GM18499 (cell line): ENCODE data around the gene GP1BB.

Experiments
- ATAC-seq: cut with Tn5 transposase; IDR thresholded peaks from one replicate; pipeline ENCODE4 v1.9.1; 2021; ENCODE audit warnings: moderate number of reproducible peaks; ENCODE audit not compliant: insufficient read depth, unreplicated experiment

Gene GP1BB

DNA sequence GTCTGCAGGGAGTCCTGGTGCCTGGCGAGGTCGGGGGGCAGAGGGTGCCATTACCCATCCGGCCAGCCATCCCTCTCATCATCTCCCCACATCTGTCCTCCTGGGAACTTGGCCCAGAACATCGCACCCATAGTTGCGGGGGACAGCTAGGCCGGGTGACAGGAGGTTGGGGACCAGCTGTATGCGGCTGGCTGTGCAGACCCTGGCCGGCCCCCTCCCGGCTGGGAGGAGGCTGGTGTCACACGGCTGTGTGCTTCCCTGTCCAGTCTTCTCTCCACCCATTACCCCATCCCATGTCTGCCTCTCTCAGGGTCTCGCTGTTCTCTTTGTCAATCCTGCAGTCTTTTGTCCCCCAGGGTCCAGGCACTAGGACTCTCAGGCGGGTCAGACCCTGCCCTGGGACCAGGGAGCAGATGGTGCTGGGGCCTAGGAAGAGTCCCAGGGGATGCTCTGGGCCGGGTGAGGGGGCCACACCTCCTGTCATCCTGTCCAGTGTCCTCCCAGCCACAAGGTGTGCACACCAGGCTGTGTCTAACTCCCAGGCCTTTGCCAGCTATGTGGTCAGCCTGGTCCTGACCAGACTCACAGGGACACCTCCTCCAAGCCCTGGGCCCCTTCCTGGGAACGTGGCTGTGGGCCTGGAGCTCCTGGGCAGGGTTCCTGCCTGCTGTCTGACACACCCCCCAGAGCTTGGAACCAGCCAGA is 30.8 kb downstream of the GP1BB start:
- ATAC-seq = no peak

DNA sequence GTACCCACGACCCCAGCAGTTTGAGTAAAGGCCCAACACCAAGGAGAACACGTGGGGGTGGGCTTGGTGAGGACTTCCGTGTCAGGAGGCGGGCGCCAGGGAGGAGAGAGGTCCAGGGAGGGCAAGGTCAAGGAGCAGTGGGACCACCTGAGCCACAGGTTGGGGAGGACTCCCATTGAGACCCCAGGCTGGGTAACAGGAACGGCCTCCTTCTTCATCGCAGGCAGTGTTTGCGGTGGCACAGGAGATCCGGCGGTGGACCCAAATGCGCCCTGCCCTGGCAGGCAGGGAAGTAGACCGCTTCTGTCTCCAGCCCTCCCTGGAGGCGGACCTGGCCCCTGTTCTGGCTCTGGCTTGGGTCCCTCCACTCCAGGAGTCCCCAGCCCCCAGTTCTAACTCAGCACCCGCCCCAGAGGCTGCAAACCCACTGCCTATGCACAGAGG is 31.4 kb downstream of the GP1BB start:
- ATAC-seq = no peak

DNA sequence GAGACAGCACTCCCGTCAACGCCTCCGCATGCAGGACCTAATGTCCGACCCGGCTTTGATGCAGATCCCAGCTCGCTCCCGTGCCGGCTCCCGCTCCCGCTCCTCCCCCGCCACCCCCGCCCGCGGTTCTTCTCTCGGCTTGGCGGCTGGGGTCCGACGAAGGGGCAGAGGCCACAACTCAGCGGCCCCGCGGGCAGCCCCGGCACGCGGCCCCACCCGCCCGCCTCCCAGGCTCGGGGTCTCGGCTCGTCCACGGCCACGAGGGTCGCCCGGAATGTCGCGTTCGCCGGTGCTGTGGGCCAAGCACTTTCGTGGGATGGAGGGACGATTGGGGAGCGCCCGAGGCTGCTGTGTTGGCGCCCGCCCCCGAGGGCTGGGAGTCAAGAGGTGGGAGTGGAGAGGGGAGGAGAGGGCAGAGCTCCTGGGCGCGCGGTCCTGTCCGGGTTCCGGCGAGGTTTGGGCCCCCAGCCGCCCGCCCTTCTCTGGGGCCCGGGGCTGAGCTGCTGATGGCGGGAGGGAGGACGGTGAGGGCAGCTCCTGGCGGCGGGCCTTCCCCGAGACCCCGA is 31.9 kb downstream of the GP1BB start:
- no peak for ATAC-seq

DNA sequence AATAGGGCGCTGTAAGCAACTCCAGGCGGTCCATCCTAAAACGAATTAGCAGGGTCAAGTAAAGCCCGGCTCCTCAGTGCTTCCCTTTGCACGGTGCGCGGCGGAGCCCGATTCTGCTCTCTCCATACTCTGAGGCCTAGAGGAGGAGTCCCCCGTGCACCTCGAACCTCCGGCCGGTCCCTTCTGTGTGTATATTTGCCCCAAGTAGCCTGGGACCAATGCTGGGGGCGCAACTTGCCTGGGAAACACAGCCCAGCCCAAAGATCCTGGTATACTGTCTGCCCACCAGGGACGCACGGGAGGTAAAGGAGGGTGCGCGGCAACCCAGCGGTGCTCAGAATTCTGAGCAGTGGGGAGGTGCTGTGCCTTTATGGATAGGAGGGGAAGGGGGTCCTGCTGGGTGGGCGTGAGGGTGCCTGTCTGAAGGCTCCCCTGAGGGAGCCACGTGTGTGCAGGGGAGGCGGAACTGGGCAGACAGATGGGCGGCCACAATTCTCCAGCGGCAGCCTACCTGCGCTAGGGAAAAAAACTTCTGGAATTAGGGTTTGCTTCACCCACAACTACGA is 32.5 kb downstream of the GP1BB start:
- ATAC-seq = no peak

DNA sequence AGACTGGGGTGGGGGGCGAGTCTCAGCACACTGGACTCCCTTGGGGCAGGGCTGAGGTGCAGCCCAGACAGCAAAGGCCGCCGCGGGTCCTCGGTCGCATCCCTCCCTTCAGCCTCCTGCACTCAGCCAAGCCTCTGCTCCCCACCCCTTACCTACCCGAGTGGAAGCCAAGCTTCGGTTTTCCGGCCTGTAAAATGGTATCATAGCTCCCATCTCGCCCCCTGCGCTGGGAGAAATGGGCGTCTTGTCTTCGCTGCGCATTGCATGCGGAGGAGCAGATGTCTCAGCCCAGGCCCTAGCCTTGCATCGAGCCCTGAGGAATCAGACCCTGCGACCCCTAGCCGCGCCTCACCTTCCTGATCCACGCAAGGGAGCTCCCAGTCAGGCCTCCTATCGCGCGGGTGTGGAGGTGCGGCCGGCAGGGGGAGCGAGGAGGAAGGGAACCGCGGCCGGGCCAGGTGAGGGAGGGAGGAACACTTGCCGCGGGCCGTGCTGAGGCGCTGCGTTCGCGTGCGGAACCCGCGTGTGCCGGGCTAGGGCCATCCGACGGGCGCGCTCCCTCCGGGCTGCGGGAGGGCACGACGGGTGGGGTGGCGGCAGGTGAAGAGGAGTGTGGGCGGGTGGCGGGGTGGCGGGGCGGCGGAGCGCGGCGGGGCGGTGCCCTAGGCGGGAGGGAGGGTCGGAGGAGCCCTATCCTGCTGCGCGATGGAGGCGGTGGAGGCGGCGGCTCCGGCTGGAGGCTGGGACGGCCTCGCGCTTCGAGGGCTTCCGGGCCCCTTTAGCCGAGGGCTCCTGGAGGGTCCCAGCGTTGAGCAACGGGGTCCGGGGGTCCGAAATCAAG is 33.2 kb downstream of the GP1BB start:
- no peak for ATAC-seq

DNA sequence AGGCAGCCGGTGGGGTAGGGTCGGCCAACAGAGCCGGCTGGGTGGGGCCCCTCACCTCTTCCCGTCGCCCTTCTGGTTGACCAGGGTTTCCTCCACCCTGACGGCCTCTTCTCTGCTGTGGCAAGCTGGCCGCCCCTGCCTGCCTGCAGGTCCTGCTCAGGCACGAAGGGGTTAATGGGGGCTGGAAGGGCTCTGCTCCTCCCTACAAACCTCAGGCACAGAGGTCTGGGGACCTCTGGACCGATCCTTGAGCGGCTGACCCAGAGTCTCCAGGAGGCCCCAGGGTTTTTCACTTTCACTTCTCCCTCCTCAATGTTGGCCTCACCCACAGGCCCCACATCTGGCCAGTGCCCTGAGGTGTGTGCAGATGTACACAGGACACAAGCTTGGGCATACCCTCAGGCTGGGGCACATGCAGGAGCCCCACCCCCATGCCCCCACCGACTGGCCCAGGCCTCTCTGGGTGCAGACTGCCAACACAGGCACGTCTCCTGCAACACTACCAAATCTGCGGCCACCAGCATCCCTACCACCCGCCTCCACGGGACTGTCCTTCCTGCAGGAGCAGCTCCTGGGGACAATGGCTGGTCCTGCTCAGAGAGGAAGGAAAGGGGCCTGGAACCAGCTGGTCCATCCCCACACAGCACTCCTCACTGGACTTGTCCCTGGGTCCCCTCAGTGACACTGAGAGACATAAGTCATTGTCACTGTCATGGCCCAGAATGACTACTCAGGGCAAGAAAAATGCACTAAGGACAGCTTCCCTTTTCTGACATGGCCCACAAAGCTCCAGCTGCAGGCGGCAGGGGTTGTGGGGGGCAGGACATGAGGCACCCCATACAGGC is 34.0 kb downstream of the GP1BB start:
- no peak for ATAC-seq

DNA sequence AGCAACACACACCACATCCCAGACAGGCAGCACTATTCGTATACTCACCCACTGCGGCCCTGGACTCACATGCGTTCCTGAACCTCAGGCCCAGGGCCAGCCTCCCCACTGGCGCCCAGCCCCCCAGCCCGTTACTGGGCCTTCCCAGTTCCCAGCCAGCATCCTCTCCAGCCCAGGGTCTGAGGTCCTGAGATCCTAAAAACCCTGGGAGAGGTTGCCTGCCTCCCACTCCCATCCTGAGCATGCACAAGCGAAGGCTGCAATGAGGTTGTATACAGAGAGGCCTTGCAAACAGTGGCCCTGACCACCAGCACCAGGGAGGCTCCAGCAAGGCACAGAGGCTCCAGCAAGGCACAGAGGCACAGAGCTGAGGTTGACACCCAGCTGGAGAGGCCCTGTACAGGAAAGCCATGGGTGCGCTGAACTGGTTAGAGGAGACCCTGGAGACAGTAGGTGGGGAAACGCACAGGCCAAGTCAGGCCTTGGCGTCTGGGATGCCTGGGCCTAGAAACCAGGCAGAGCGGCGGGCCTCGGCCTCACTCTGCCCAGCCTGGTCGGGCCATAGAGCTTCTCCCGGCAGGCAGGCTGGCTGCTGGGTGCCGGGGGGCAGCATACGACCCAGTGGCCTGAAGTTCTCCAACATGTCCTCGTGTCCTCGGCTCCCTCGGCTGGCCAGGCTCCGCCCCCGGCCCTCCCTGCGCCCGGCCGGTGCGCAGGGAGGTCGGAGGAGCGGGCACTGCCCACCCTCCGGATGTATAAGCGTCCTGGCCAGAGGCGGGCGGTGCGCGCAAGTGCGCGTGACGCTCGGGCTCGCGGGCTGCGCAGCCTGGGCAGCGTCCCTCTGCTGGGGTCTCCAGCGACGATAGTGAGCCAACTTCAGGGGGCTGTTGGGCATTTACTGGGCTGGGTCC is 34.9 kb downstream of the GP1BB start:
- ATAC-seq = no peak

DNA sequence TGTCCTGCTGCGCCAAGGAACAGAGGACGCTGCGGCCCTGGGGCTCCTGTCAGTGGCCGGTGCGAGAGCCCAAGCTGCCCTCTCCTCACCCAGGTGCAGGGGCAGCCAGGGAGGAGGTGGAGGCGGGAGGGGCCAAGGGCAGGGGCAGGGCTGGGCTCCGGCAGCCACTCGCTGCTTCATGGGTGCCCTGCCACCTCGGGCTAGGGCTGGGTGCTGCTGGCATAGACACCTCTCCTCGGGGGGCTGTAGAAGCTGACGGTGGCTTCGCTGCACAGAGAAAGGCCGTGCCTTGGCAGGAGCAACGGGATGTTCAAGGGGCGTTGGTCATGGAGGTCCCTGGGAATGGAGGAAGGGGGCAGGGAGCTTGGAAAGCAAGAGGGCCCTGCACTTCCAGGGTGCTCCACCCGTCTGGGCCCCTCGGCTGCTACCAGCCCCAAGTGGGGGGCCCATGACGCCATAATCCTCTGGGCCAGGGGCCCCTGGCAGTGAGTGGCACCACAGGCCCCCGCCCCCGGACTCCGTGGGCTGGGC is 35.6 kb downstream of the GP1BB start:
- no peak for ATAC-seq

DNA sequence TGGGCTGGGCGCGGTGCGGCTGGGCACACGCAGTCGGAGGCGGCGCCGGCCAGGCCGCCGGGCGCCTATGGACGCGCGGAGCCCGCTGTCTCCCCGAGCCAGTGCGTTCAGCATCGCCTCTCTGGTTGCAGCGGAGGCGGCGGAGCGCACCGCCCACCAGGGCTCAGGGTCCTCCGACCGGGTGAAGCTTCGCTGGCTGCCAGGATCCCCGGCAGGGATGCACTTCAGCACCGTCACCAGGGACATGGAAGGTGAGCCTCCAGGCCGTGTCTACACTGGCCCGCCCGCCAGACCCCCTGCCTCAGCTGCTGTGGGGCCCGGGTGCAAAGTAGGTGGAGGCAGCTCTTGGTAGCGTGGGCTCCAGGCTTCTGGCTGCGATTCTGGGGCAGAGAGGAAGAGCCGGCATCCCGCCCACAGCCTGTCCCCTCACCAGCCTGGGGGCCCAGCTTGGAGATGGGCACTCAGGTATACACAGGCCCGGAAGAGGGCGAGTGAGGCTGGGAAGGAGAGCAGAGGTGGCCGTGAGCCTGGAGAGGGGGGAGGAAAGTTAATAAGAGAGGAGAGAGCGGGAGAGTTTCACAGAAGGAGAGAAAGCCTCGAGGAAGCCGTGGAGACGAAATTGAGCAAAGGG is 36.2 kb downstream of the GP1BB start:
- no peak for ATAC-seq

DNA sequence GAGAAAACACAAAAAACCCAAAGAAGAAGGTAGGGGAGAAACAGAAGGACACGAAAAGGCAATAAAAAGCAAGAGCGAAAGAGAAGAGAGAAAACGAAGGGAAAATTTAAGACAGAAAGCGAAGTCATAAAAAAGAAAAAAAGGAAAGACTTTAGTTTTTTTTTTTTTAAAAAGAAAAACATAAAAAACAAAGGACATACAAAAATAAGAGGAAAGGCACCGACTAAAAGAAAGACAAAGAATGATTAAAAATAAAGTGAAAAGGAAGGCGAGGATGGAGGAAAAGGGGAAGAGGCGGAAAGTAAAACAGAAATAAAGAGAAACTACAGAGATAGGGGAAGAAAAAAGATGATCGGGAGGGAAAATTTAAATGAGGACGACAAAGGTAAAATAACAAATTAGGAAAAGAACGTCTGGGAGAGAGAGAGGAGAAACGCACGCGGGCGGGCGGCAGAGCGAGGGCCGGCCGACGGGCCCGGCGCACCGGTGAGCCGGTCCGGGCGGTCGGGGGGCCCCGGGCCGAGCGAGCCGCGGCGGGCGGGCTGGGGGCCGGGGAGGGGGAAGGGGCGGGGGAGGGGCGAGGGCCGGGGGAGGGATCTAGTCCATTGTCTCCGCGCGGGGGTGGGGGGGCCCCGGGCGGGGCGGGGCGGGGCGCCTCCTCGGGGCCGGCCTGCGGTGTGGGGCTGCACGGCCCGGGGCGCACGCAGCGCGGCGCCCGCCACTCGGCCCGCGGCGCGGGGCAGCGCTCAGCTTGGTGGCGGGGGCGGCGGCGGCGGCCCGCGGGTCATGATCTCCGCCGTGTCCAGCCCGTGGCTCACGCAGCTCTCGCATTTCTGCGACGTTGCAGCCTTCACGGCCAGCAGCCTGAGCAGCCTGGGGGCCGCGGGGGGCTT is 37.0 kb downstream of the GP1BB start, which contains the start of gene TBX1:
TSS of gene TBX1 (plus strand) at position 721 of the 893 bp plus-strand sequence. CDS start at position 787, 66 bp downstream.
- ATAC-seq = no peak

DNA sequence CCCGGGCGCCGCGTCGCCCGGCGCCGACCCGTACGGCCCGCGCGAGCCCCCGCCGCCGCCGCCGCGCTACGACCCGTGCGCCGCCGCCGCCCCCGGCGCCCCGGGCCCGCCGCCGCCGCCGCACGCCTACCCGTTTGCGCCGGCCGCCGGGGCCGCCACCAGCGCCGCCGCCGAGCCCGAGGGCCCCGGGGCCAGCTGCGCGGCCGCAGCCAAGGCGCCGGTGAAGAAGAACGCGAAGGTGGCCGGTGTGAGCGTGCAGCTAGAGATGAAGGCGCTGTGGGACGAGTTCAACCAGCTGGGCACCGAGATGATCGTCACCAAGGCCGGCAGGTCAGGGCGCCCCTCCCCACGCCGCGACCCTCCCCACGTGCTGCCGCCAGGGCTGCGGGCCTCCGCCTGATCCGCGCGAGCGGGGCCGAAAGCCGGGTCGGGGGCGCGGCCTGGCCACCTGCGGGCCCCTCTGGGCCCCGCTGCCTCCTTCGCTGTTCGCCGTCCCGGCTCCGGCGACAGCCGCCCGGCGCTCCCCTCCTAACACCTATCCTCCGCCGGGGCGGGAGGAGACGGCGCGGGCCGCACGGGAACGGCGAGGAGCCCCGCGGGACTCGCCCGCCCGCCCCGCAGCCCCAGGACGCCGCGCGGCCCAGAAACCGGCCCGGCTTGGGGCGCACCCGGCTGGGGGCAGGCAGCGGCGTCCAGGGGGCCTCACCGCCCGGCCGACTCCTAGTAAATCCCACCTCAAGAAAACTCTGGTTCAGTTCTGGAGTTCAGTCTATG is 37.8 kb downstream of the GP1BB start:
- ATAC-seq = no peak

DNA sequence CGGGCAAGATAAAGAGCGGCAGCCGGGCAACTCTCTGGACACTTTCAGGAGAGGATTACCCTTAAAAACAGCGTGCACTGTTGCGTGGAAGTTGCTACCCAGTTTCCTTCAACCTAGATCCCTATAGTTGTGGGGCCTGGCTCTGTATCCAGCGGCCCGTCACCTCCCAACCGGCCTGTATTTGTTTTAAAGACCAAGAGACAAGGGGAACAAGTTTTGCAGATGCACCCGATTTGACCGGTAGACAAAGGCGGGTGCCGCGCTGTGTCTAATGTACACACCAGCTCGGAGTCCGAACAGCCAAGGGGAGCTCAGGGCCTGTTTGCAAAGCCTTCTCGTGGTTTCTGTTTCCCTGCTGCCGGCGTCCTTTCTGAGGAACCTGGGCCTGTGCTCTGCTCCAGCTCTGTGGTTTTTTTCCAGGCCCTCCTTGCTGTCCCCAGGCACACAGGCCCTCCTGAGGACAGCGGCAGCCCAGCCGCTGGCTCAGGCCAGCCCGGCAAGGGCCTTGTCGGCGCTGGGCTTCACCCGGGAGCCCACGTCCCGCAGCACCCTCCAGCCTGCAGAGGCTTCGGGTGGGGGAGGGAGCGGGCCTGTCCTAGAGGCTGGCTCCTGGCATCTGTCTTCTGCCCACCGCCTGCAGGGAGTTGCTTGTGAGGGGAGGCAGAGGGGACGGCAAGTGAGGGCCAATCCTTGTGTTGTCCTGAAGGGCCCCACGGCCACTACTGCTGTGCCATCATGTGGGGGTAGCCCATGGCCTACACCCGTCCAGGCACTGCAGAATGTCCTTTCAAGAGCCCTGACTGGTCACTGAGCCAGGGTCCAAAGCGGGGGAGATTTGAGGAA is 38.6 kb downstream of the GP1BB start:
- no peak for ATAC-seq

DNA sequence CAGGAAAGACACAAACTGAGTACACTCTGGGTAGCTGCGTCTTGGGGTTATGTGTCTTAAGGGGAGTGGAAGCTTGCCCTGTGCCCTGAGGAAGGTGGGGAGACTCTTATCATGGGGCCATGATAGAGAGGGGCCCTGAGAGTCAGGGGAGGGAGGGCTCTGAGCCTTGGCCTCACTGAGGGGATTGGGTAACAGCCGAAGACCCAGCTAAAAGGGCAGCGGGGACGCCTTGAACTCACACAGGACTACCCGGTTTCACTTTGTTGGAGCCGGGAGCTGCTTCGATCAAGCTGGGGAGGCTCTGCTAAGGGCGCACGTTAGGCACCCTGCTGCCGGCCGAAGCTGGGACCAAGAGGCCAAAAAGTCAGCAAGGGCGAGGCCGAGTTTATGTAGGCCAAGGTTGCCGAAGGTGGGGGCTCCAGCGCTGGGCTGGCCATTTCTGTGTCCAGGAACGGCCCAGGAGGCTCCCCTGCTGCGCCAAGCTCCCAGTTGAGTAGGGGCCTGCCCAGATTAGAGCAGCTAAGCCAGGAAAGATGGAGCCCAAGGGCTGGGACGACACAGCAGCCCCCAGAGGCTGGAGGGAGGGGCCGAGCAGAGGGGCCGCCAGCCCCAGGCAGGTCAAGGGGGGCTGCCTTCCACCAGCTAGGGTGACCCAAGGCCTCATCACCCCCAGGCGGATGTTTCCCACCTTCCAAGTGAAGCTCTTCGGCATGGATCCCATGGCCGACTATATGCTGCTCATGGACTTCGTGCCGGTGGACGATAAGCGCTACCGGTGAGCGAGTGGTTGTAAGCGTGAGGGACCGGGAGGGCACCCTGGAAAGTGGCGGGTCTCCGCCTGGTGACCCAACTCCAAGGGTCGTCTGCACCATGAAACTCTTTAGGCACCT is 39.5 kb downstream of the GP1BB start:
- ATAC-seq = no peak

DNA sequence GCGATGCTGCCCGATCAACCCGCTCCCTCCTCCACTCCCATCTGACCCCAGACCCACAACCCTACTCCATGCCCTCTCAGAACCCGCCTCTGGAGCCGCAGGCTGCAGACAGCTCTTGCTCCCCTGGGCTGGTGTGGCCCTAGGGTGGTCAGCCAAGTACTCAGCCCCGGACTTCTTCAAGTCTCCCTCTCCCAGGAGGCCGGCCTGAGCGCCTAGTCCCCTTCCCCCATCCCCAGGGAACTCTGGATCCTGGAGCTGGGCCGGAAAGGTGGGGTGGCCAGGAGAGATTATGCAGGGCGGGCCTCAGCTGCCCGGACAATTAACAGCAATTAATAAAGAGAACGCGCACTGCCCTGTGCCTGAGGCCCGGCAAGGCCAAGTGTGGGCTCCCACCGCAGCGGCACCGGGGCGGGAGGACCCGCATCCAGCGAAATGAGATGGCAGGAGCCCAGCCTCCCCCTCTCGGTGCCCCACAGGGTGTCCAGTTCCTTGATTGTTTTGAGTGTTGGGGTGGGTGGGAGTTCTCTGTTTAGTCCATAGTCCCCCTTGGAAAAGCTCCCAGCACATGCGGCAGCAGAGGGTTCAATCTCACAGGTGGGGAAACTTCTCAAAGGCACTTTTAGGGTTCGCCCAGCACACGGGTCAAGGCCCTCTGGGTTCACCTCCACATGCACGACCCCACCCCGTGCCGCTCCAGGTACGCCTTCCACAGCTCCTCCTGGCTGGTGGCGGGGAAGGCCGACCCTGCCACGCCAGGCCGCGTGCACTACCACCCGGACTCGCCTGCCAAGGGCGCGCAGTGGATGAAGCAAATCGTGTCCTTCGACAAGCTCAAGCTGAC is 40.3 kb downstream of the GP1BB start:
- no peak for ATAC-seq
